ENCODE results near the gene MEGF9. TPM values are rescaled to one million over a fixed set of nuclear protein-coding genes. Genes with fewer than 3 reads are reported as not detected.

Gene MEGF9
- total and polyA plus RNA-seq, 7 experiments from 2014 or later = 3.9 to 35.4 (median 11.1) TPM

GRCh38 chr9:120725907-120726306 lies 11.6 kb upstream of the MEGF9 start:
- no peaks in the 10 kb centered on the region for H3K9me3 Mint-ChIP-seq
- no peak overlapping the region for H3K27ac Mint-ChIP-seq
- H3K4me3 Mint-ChIP-seq = no peak overlapping the region

DNA sequence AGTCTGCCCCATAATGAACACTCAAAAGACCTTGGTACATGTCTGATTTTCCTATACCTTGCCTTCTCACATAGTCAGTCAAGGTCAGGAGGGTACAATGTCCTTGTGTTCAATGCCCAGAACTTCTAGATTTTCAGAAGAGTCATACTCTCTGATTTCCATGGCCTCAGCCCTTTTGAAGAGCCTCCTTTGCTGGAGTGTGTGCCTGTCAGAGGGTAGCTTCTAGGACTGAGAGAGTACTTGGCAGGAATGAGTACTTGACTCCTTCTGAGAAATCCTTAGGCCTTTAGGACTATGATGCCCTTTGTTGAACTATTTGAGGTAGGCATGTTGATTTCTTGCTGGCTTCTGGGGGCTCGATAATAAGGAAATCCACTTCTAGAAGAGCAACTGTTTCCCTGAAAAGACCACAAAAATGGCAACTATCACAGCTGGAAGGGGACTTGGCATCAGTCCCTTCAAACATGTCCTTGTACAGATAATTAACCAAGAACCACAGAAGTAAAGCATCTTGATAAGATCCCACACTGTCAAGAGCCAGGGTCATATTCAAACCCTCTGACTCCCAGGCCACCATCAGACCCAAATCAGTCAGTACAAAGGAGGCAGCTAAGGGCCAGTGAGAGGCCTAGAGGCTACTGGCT lies 10.6 kb upstream of the MEGF9 start:
- peaks cover 0 to 3% (median 0%) of the 10 kb centered on the region in 5 donors for H3K36me3 Mint-ChIP-seq
- no peaks in the 10 kb centered on the region for H3K9me3 Mint-ChIP-seq
- H3K27ac Mint-ChIP-seq = no peak overlapping the region
- Histone ChIP-seq H3K27ac (ENCODE audit: low read depth, low read length) (no peak overlapping the region), H3K4me3 (ENCODE audit: low read length) (no peak overlapping the region), H3K27me3 (ENCODE audit: control insufficient read depth in 2 of 2, insufficient read depth in 2 of 2, low read length in 2 of 2) (no peaks in the 10 kb centered on the region), H3K4me1 (ENCODE audit: control insufficient read depth in 2 of 2, insufficient read depth in 2 of 2, low read length in 2 of 2) (no peaks in the 10 kb centered on the region), H3K9me3 (ENCODE audit: control insufficient read depth in 2 of 3, low read length in 3 of 3) (no peaks in the 10 kb centered on the region), H3K36me3 (ENCODE audit: control insufficient read depth in 2 of 3, insufficient read depth in 3 of 3, low read length in 3 of 3) (no peaks in the 10 kb centered on the region)
- ATAC-seq (no peak), DNase-seq (no peak)
- ChIA-PET POLR2A (interaction anchor here (1.0 kb wide), 1 partner anchor 14 kb away, joined by 3 read pairs; no protein-coding TSS in a partner anchor), CTCF (no interaction called here)
- no peak overlapping the region for H3K4me3 Mint-ChIP-seq
- intact Hi-C loops (cut with micrococcal nuclease) = no loop called here
- no peaks in the 10 kb centered on the region for H3K27me3 Mint-ChIP-seq
- H3K4me1 Mint-ChIP-seq = peaks cover 0 to 22% (median 0%) of the 10 kb centered on the region in 7 donors

More at GRCh38 chr9:120725907-120726306, 11.6 kb upstream of the MEGF9 start:
- H3K27me3 Mint-ChIP-seq = no peaks in the 10 kb centered on the region
- Histone ChIP-seq H3K4me1 (ENCODE audit: control insufficient read depth in 2 of 2, insufficient read depth in 2 of 2, low read length in 2 of 2) (no peaks in the 10 kb centered on the region), H3K4me3 (ENCODE audit: low read length) (no peak overlapping the region), H3K27ac (ENCODE audit: low read depth, low read length) (no peak overlapping the region), H3K36me3 (ENCODE audit: control insufficient read depth in 2 of 3, insufficient read depth in 3 of 3, low read length in 3 of 3) (no peaks in the 10 kb centered on the region), H3K27me3 (ENCODE audit: control insufficient read depth in 2 of 2, insufficient read depth in 2 of 2, low read length in 2 of 2) (no peaks in the 10 kb centered on the region), H3K9me3 (ENCODE audit: control insufficient read depth in 2 of 3, low read length in 3 of 3) (no peaks in the 10 kb centered on the region)
- ATAC-seq = no peak
- no peak for DNase-seq
- H3K36me3 Mint-ChIP-seq = peaks cover 0 to 3% (median 0%) of the 10 kb centered on the region in 5 donors
- intact Hi-C loops (cut with micrococcal nuclease) = no loop called here
- peaks cover 0 to 22% (median 0%) of the 10 kb centered on the region in 7 donors for H3K4me1 Mint-ChIP-seq
- CTCF ChIA-PET = no interaction called here
- POLR2A ChIA-PET = no interaction called here

DNA sequence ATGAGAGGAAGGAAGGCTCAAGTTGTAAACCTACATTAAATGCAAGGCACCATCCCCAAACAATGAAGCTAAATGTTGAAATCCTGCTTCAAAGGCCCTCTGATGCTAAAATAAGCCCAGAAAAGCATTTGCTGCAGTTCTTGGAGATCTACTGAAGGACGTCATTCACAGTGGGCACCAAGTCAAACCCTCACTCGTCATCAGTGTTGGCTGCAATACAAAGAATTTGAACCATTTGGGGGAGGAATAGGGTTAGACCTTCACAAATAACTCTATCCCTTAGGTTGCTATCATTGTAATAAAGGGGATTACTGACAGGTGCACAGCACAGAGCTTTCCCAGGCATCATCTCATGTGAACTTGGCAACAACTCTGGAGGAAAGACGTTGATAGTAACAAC lies 9.3 kb upstream of the MEGF9 start:
- no peak overlapping the region for H3K27ac ChIP-seq (ENCODE audit: low read depth, low read length)
- H3K4me3 Mint-ChIP-seq = no peak overlapping the region
- no peaks in the 10 kb centered on the region for H3K27me3 ChIP-seq (ENCODE audit: control insufficient read depth in 2 of 2, insufficient read depth in 2 of 2, low read length in 2 of 2)
- peaks cover 0 to 3% (median 0%) of the 10 kb centered on the region in 5 donors for H3K36me3 Mint-ChIP-seq
- H3K4me3 ChIP-seq (ENCODE audit: low read length) = no peak overlapping the region
- H3K4me1 Mint-ChIP-seq = peaks cover 0 to 18% (median 0%) of the 10 kb centered on the region in 7 donors
- no peaks in the 10 kb centered on the region for H3K27me3 Mint-ChIP-seq
- H3K4me1 ChIP-seq (ENCODE audit: control insufficient read depth in 2 of 2, insufficient read depth in 2 of 2, low read length in 2 of 2) = no peaks in the 10 kb centered on the region
- ChIA-PET POLR2A (no interaction called here), CTCF (no interaction called here)
- H3K36me3 ChIP-seq (ENCODE audit: control insufficient read depth in 2 of 3, insufficient read depth in 3 of 3, low read length in 3 of 3) = no peaks in the 10 kb centered on the region
- no peaks in the 10 kb centered on the region for H3K9me3 Mint-ChIP-seq
- ATAC-seq (no peak), DNase-seq (no peak)
- H3K9me3 ChIP-seq (ENCODE audit: control insufficient read depth in 2 of 3, low read length in 3 of 3) = no peaks in the 10 kb centered on the region
- H3K27ac Mint-ChIP-seq = no peak overlapping the region
- intact Hi-C loops (cut with micrococcal nuclease) = no loop called here

GRCh38 chr9:120720404-120720803 lies 6.1 kb upstream of the MEGF9 start:
- Mint-ChIP-seq H3K4me1 (peaks cover 0 to 5% (median 2%) of the 10 kb centered on the region in 7 donors), H3K9me3 (no peaks in the 10 kb centered on the region), H3K27ac (no peak overlapping the region), H3K27me3 (no peaks in the 10 kb centered on the region), H3K4me3 (no peak overlapping the region), H3K36me3 (peaks cover 0 to 3% (median 0%) of the 10 kb centered on the region in 5 donors)
- Histone ChIP-seq H3K4me1 (ENCODE audit: control insufficient read depth in 2 of 2, insufficient read depth in 2 of 2, low read length in 2 of 2) (peaks cover 0 to 1% of the 10 kb centered on the region in 2 donors), H3K36me3 (ENCODE audit: control insufficient read depth in 2 of 3, insufficient read depth in 3 of 3, low read length in 3 of 3) (no peaks in the 10 kb centered on the region), H3K9me3 (ENCODE audit: control insufficient read depth in 2 of 3, low read length in 3 of 3) (no peaks in the 10 kb centered on the region), H3K27me3 (ENCODE audit: control insufficient read depth in 2 of 2, insufficient read depth in 2 of 2, low read length in 2 of 2) (no peaks in the 10 kb centered on the region), H3K27ac (ENCODE audit: low read depth, low read length) (no peak overlapping the region), H3K4me3 (ENCODE audit: low read length) (no peak overlapping the region)
- intact Hi-C loops (cut with micrococcal nuclease) = no loop called here
- ChIA-PET CTCF (no interaction called here), POLR2A (no interaction called here)
- DNase-seq (no peak), ATAC-seq (no peak)

DNA sequence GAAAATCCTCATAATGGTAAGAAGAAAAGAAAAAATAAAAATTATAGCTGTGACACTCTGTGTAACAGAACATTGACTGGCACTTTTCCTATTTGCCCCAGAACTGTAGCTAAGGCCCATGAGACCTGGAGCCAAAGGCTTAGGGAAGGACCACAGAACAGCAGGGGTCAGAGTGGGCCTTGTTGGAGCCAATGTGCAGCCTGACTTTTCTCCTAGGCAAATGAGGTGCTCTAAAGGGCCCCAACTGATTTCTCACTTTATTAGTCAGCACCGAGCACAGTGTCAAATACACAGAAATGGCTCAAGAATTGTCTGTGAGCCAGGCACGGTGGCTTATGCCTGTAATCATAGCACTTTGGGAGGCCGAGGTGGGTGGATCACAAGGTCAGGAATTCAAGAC lies 4.0 kb upstream of the MEGF9 start:
- Mint-ChIP-seq H3K4me1 (peaks cover under 1 to 9% (median 3%) of the 10 kb centered on the region in 7 donors), H3K36me3 (peaks cover 0 to 3% (median 0%) of the 10 kb centered on the region in 5 donors), H3K9me3 (no peaks in the 10 kb centered on the region), H3K4me3 (no peak overlapping the region), H3K27ac (no peak overlapping the region), H3K27me3 (no peaks in the 10 kb centered on the region)
- ChIA-PET CTCF (interaction anchor here (1.0 kb wide), 1 partner anchor 12 kb away, joined by 3 read pairs; no protein-coding TSS in a partner anchor), POLR2A (interaction anchor here (1.2 kb wide), 1 partner anchor 75 kb away, joined by 3 read pairs; the partner anchor contains the start of gene FBXW2)
- ATAC-seq = no peak
- DNase-seq = no peak
- no peak overlapping the region for H3K27ac ChIP-seq (ENCODE audit: low read depth, low read length)
- no peaks in the 10 kb centered on the region for H3K9me3 ChIP-seq (ENCODE audit: control insufficient read depth in 2 of 3, low read length in 3 of 3)
- intact Hi-C loops (cut with micrococcal nuclease) = no loop called here
- H3K27me3 ChIP-seq (ENCODE audit: control insufficient read depth in 2 of 2, insufficient read depth in 2 of 2, low read length in 2 of 2) = no peaks in the 10 kb centered on the region
- H3K4me1 ChIP-seq (ENCODE audit: control insufficient read depth in 2 of 2, insufficient read depth in 2 of 2, low read length in 2 of 2) = peaks cover 4 to 7% of the 10 kb centered on the region in 2 donors
- peaks cover 0 to 3% (median 0%) of the 10 kb centered on the region in 3 experiments for H3K36me3 ChIP-seq (ENCODE audit: control insufficient read depth in 2 of 3, insufficient read depth in 3 of 3, low read length in 3 of 3)
- H3K4me3 ChIP-seq (ENCODE audit: low read length) = no peak overlapping the region

DNA sequence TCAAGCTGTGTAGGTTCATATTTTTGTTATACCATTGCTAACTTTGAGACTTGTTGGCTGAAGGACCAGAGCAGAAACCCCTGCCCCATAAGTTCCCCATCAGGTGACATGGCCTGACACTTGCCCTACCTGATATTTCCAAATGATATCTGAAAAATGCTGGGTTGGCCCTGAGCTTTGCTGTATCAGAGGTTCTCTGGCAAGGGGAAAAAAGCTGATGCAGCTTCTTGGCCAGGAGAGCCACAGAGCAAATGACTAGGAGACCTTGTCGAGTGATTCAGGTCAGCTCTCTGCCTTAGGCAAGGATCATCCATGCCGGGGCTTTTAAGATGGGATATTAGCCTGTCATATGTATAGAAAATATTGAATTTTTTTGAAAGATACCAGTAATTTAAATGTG lies 2.9 kb upstream of the MEGF9 start:
- Histone ChIP-seq H3K9me3 (ENCODE audit: control insufficient read depth in 2 of 3, low read length in 3 of 3) (no peaks in the 10 kb centered on the region), H3K27me3 (ENCODE audit: control insufficient read depth in 2 of 2, insufficient read depth in 2 of 2, low read length in 2 of 2) (no peaks in the 10 kb centered on the region), H3K4me1 (ENCODE audit: control insufficient read depth in 2 of 2, insufficient read depth in 2 of 2, low read length in 2 of 2) (peaks cover 9 to 18% of the 10 kb centered on the region in 2 donors), H3K27ac (ENCODE audit: low read depth, low read length) (no peak overlapping the region), H3K4me3 (ENCODE audit: low read length) (no peak overlapping the region), H3K36me3 (ENCODE audit: control insufficient read depth in 2 of 3, insufficient read depth in 3 of 3, low read length in 3 of 3) (peaks cover 0 to 3% (median 0%) of the 10 kb centered on the region in 3 experiments)
- ChIA-PET CTCF (no interaction called here), POLR2A (interaction anchor here (0.6 kb wide), 1 partner anchor 67 kb away, joined by 3 read pairs; no protein-coding TSS in a partner anchor)
- ATAC-seq = no peak
- Mint-ChIP-seq H3K27me3 (no peaks in the 10 kb centered on the region), H3K27ac (no peak overlapping the region), H3K4me1 (peaks cover 12 to 20% (median 13%) of the 10 kb centered on the region in 7 donors), H3K9me3 (no peaks in the 10 kb centered on the region), H3K36me3 (peaks cover 0 to 3% (median 0%) of the 10 kb centered on the region in 5 donors), H3K4me3 (peak overlapping the region in 1 of 10 donors; percentile 38)
- DNase-seq = no peak
- intact Hi-C loops (cut with micrococcal nuclease) = no loop called here

DNA sequence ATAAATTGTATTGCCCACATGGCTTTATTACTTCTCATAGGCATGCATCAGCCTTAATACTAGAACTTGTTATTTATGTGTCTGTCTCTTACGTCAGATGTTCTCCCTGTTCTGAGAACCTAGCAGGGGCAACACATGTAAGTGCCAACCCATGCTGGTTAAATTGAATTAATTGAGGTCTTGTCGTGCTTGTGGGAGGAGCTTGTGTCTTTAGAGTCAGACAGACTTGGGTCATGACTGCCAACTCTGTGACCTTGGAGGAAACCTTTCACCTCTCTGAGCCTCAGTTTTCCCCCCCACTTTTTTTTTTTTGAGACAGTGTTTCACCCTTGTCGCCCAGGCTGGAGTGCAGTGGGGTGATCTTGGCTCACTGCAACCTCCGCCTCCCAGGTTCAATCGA lies 2.2 kb upstream of the MEGF9 start:
- DNase-seq (no peak), ATAC-seq (no peak)
- H3K4me1 ChIP-seq (ENCODE audit: control insufficient read depth in 2 of 2, insufficient read depth in 2 of 2, low read length in 2 of 2) = peaks cover 13 to 18% of the 10 kb centered on the region in 2 donors
- CTCF ChIA-PET = no interaction called here
- H3K4me1 Mint-ChIP-seq = peaks cover 17 to 27% (median 19%) of the 10 kb centered on the region in 7 donors
- POLR2A ChIA-PET = no interaction called here
- no peaks in the 10 kb centered on the region for H3K9me3 ChIP-seq (ENCODE audit: control insufficient read depth in 2 of 3, low read length in 3 of 3)
- H3K27ac ChIP-seq (ENCODE audit: low read depth, low read length) = no peak overlapping the region
- no peaks in the 10 kb centered on the region for H3K27me3 ChIP-seq (ENCODE audit: control insufficient read depth in 2 of 2, insufficient read depth in 2 of 2, low read length in 2 of 2)
- H3K4me3 Mint-ChIP-seq = peak overlapping the region in 5 of 10 donors; percentile 3 to 86 (median 41)
- no peaks in the 10 kb centered on the region for H3K9me3 Mint-ChIP-seq
- H3K36me3 Mint-ChIP-seq = peaks cover 0 to 3% (median 0%) of the 10 kb centered on the region in 5 donors
- H3K27ac Mint-ChIP-seq = peak overlapping the region in 3 of 9 donors; percentile 1 to 25 (median 20)
- H3K27me3 Mint-ChIP-seq = no peaks in the 10 kb centered on the region
- H3K36me3 ChIP-seq (ENCODE audit: control insufficient read depth in 2 of 3, insufficient read depth in 3 of 3, low read length in 3 of 3) = peaks cover 0 to 3% (median 0%) of the 10 kb centered on the region in 3 experiments
- H3K4me3 ChIP-seq (ENCODE audit: low read length) = no peak overlapping the region
- intact Hi-C loops (cut with micrococcal nuclease) = no loop called here

All from naive thymus-derived CD4-positive, alpha-beta T cell (primary cell).